GM12891 (cell line): Measurements from ENCODE around the gene MRRF.

ENCODE experiments used
- POLR2A ChIP-seq: IDR thresholded peaks from 2 replicates; pipeline ENCODE4 v1.6.1; 2011; ENCODE audit warnings: low read depth, low read length, control low read depth
- POLR2AphosphoS5 ChIP-seq: IDR thresholded peaks from 2 replicates; pipeline ENCODE4 v1.6.1; 2011; ENCODE audit warnings: low read depth, low read length, control low read depth
- TAF1 ChIP-seq: IDR thresholded peaks from 2 replicates; pipeline ENCODE4 v1.6.1; 2011; ENCODE audit warnings: low read depth, low read length, control low read depth

DNA sequence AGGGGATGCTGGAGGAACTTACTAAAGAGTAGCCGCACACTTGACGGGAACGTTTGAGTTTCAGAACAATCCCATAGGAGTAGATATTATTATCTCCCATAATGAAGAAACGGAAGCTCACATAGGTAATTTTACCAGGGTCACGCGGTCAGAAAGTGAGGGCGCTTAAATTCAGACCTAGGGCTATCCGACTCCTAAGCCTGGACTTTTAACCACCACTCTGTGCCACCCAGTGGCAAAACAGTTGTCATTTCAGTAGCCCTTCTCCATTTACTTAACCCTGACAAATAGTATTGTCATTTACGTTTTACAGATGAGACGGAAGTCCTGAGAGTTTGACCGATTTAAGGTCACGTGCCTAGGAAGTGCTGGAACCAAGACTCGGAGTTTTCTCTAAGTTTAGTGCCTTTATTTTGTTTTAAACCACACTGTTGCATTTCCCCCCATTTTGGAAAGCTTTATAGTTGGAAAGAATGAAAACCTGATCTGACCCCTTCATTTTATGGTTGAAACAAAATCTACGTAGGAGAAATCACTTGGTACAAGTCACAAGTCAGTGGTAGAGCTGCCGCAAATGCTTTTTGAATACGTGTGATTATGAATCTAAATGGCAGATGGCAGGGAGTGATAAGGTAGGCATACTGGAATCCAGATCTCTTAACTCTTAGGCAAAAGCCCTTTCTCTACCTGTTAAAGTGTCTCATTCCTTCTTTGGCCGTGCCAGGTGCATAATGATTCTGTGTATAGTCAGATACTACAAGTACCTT, 650 bp downstream of the MRRF start:
- TF ChIP-seq POLR2AphosphoS5, result peak; percentile 32; the same call in 1 of the 2 replicates
- TF ChIP-seq POLR2A, result 0 out of 2 replicates have a peak, but pooled peaks have one; percentile 54
- peak; percentile 48; the same call in 1 of the 2 replicates for TF ChIP-seq TAF1
